Measurements from ENCODE around the gene UNK. TPM values are rescaled to one million over a fixed set of nuclear protein-coding genes. Genes with fewer than 3 reads are reported as not detected.
A peak's percentile ranks its signal among the peaks of the same experiment; 100 is the strongest.

The UNK gene
- total and polyA plus RNA-seq, 2 of the 13 experiments (the other 11 are each of a cell fraction or from before 2014, with no cell fraction given), result 31.6 to 33.0 TPM

- TF ChIP-seq GABPB1 (CRISPR knock-in tag; IDR thresholded peaks at IDR 0.05) (peak; percentile 48; the same call in 1 of the 2 replicates), YEATS4 (CRISPR knock-in tag; IDR thresholded peaks at IDR 0.05; ENCODE audit: borderline replicate concordance) (peak; percentile 74), ZNF775 (CRISPR knock-in tag; IDR thresholded peaks at IDR 0.05; ENCODE audit: borderline replicate concordance) (peak; percentile 75; the same call in 1 of the 2 replicates), ZNF180 (CRISPR knock-in tag; IDR thresholded peaks at IDR 0.05; ENCODE audit: borderline replicate concordance, low read depth) (no peak), TP53 (CRISPR knock-in tag; conservative IDR thresholded peaks at IDR 0.05) (0 out of 2 replicates have a peak, but pooled peaks have one; percentile 45), MED1 (CRISPR knock-in tag; IDR thresholded peaks at IDR 0.05) (peak; percentile 86), ZBTB21 (CRISPR knock-in tag; IDR thresholded peaks at IDR 0.05) (peak; percentile 20; the same call in 1 of the 2 replicates), DMAP1 (CRISPR knock-in tag; IDR thresholded peaks at IDR 0.05) (peak; percentile 90; the same call in 1 of the 2 replicates), IKZF1 (IDR thresholded peaks at IDR 0.05) (no peak), CSRNP1 (CRISPR knock-in tag; IDR thresholded peaks at IDR 0.05) (peak; percentile 31; the same call in 1 of the 2 replicates), KAT8 (CRISPR knock-in tag; IDR thresholded peaks at IDR 0.05) (peak; percentile 85), SOX5 (CRISPR knock-in tag; IDR thresholded peaks at IDR 0.05; ENCODE audit: borderline replicate concordance) (peak; percentile 92), TEF (CRISPR knock-in tag; IDR thresholded peaks at IDR 0.05) (peak; percentile 32; the same call in 1 of the 2 replicates), LRRFIP1 (CRISPR knock-in tag; conservative IDR thresholded peaks at IDR 0.05) (peak; percentile 48; the same call in 1 of the 2 replicates), KMT2B (CRISPR knock-in tag; IDR thresholded peaks at IDR 0.05) (peak; percentile 76), ZNF343 (CRISPR knock-in tag; IDR thresholded peaks at IDR 0.05) (peak; percentile 72; the same call in 1 of the 2 replicates), ZNF577 (CRISPR knock-in tag; IDR thresholded peaks at IDR 0.05; ENCODE audit: borderline replicate concordance, low read depth) (0 out of 2 replicates have a peak, but pooled peaks have one; percentile 73)
- TF ChIP-seq, protein P1, sequence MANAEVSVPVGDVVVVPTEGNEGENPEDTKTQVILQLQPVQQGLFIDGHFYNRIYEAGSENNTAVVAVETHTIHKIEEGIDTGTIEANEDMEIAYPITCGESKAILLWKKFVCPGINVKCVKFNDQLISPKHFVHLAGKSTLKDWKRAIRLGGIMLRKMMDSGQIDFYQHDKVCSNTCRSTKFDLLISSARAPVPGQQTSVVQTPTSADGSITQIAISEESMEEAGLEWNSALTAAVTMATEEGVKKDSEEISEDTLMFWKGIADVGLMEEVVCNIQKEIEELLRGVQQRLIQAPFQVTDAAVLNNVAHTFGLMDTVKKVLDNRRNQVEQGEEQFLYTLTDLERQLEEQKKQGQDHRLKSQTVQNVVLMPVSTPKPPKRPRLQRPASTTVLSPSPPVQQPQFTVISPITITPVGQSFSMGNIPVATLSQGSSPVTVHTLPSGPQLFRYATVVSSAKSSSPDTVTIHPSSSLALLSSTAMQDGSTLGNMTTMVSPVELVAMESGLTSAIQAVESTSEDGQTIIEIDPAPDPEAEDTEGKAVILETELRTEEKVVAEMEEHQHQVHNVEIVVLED (CRISPR knock-in tag; IDR thresholded peaks at IDR 0.05; ENCODE audit: borderline replicate concordance), result peak; percentile 15; the same call in 1 of the 2 replicates
- TF ChIP-seq, protein P2, sequence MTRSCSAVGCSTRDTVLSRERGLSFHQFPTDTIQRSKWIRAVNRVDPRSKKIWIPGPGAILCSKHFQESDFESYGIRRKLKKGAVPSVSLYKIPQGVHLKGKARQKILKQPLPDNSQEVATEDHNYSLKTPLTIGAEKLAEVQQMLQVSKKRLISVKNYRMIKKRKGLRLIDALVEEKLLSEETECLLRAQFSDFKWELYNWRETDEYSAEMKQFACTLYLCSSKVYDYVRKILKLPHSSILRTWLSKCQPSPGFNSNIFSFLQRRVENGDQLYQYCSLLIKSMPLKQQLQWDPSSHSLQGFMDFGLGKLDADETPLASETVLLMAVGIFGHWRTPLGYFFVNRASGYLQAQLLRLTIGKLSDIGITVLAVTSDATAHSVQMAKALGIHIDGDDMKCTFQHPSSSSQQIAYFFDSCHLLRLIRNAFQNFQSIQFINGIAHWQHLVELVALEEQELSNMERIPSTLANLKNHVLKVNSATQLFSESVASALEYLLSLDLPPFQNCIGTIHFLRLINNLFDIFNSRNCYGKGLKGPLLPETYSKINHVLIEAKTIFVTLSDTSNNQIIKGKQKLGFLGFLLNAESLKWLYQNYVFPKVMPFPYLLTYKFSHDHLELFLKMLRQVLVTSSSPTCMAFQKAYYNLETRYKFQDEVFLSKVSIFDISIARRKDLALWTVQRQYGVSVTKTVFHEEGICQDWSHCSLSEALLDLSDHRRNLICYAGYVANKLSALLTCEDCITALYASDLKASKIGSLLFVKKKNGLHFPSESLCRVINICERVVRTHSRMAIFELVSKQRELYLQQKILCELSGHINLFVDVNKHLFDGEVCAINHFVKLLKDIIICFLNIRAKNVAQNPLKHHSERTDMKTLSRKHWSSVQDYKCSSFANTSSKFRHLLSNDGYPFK (CRISPR knock-in tag; IDR thresholded peaks at IDR 0.05; ENCODE audit: borderline replicate concordance), result peak; percentile 52; the same call in 1 of the 2 replicates
These were observed 84.9 kb downstream of the UNK start (continued) for GRCh38 chr17:75869282-75870141.

Measured in HepG2 (cell line).